Measurements from ENCODE around the gene PRB3. TPM values are rescaled to one million over a fixed set of nuclear protein-coding genes. Genes with fewer than 3 reads are reported as not detected.

The PRB3 gene
- not detected for polyA plus RNA-seq

DNA sequence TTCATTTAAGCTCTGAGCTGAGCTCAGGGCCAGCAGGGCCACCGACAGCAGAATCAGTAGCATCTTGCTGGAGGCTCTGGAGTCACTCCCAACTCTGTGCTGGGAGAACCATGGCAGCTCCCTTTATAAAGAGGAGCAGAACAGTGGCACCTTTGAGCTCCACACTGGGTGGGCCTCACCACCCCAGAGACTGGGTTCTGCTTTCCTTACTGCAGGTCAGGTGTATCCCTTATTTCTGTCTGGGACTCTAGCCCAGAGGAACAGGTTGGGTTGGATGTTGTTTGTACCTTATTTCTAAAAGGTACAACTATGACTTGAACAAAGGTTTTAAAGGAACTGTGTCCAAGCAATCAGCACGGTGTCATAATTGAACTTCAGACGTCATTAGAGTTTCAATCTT is at the start of gene PRB3:
Gene PRB3 (minus strand): TSS at position 101 of the 400 bp plus-strand sequence. CDS start 38 bp downstream, at position 63.
- no peak within 1 kb of the TSS for H3K4me3 Mint-ChIP-seq
- H3K9me3 Mint-ChIP-seq: peaks cover 0 to 2% (median 0%) of the 10 kb centered on the region in 3 donors
- no peaks in the 10 kb centered on the region for H3K4me1 Mint-ChIP-seq
- H3K27me3 Mint-ChIP-seq: no peaks in the 10 kb centered on the region
- no peak within 1 kb of the TSS for H3K27ac Mint-ChIP-seq
- peaks cover 2% of the 10 kb centered on the region for H3K36me3 Mint-ChIP-seq

DNA sequence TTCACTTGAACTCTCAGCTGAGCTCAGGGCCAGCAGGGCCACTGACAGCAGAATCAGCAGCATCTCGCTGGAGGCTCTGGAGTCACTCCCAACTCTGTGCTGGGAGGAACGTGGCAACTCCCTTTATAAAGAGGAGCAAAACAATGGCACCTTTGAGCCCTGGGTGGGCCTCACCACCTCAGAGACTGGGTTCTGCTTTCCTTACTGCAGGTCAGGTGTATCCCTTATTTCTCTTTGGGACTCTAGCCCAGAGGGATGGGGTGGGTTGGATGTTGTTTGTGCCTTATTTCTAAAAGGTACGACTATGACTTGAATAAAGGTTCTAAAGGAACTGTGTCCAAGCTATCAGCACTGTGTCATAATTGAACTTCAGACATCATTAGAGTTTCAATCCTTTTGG is 40.8 kb upstream of the PRB3 start, which contains the start of gene PRB4:
Gene PRB4 (minus strand): TSS at position 101 of the 400 bp plus-strand sequence. CDS start 38 bp downstream, at position 63.
- H3K4me3 Mint-ChIP-seq: no peak within 1 kb of the TSS
- H3K9me3 Mint-ChIP-seq: peaks cover 5 to 19% (median 8%) of the 10 kb centered on the region in 3 donors
- H3K27me3 Mint-ChIP-seq: peaks cover 1% of the 10 kb centered on the region
- H3K36me3 Mint-ChIP-seq: peaks cover 8% of the 10 kb centered on the region
- H3K27ac Mint-ChIP-seq: no peak within 1 kb of the TSS
- H3K4me1 Mint-ChIP-seq: no peaks in the 10 kb centered on the region

DNA sequence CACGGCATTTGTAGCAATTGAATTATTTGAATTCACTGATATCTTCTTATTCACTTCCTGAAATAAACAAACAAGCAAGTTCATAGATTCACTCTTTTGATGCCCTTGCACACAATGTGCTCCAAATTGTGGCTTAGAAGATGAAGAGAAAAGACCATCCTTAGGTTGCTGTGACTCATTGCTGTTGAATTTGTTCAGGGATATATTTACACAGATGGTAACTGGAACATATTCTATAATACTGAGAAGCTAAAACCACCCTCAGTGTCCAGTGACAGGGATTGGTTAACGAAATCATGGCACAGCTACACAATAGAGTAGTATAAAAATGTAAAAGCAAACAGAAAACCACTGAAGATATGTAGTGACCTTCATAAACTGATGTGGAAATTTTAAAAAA is 37.6 kb upstream of the PRB3 start:
- H3K9me3 Mint-ChIP-seq: peaks cover 2 to 11% (median 9%) of the 10 kb centered on the region in 3 donors
- H3K27ac Mint-ChIP-seq: no peak overlapping the region
- no peak overlapping the region for H3K4me3 Mint-ChIP-seq
- peaks cover 3% of the 10 kb centered on the region for H3K36me3 Mint-ChIP-seq
- no peaks in the 10 kb centered on the region for H3K4me1 Mint-ChIP-seq
- peaks cover 1% of the 10 kb centered on the region for H3K27me3 Mint-ChIP-seq

DNA sequence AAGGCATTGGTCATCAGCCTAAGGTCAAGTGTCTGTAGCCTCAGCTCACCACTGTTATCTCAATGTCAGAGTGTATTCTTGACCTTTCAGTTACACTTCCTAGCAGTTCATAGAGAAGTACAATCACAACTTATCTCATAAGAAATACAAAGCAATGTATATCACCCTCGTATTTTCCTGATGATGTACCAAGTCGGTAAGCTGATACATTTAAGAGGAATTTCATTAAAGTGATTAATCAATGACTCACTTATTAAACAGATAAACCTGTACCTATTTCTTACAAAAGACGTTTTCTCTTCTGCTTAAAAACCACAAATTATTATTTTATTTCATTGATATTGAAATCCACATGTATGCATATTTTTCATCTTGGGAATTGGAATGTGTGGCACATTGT is 3.9 kb upstream of the PRB3 start:
- Mint-ChIP-seq H3K9me3 (no peaks in the 10 kb centered on the region), H3K36me3 (peaks cover 8% of the 10 kb centered on the region), H3K27me3 (no peaks in the 10 kb centered on the region), H3K4me3 (no peak overlapping the region), H3K4me1 (no peaks in the 10 kb centered on the region), H3K27ac (no peak overlapping the region)

DNA sequence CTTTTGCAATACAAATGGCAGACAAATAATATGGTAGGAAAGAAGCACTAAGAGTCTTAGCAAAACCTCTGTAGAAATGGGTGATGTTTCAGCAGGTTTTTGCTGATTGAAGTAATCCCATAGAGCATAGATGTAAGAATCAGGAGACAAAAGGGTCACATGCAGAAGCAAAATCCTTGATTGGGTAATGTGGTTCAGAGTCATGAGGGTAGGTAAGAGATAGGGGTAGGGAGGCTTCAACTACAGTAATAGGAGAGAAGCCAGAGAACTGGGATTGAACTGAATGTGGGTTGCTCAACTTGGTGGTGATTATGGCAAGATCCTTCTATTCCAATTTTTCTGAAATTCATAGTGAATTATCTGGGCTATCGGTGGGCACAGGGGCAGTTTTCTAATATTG is 5.0 kb downstream of the PRB3 start:
- Mint-ChIP-seq H3K27ac (no peak overlapping the region), H3K4me3 (no peak overlapping the region), H3K4me1 (no peaks in the 10 kb centered on the region), H3K27me3 (no peaks in the 10 kb centered on the region), H3K36me3 (no peaks in the 10 kb centered on the region), H3K9me3 (peaks cover 9 to 15% (median 14%) of the 10 kb centered on the region in 3 donors)

DNA sequence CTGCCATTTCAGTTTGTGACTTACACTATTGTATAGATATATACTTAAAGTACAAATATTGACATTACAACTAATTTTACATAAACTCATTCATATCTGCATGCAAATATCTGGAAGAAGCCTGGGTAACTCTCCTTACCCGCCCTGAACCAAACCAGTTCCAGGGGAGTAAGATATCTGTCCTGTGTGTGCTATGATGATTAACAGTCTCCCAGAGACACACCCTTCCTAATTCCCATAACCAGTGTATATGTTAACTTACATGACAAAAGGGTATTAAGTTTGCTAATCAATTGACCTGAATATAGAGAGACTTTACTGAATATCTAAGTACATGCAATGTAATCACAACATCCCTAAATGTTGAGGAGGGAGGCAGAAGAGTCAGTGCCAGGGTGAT is 23.0 kb downstream of the PRB3 start:
- H3K4me3 Mint-ChIP-seq: no peak overlapping the region
- H3K27me3 Mint-ChIP-seq: no peaks in the 10 kb centered on the region
- H3K4me1 Mint-ChIP-seq: no peaks in the 10 kb centered on the region
- peaks cover 2 to 17% (median 7%) of the 10 kb centered on the region in 3 donors for H3K9me3 Mint-ChIP-seq
- no peak overlapping the region for H3K27ac Mint-ChIP-seq
- peaks cover 6% of the 10 kb centered on the region for H3K36me3 Mint-ChIP-seq

DNA sequence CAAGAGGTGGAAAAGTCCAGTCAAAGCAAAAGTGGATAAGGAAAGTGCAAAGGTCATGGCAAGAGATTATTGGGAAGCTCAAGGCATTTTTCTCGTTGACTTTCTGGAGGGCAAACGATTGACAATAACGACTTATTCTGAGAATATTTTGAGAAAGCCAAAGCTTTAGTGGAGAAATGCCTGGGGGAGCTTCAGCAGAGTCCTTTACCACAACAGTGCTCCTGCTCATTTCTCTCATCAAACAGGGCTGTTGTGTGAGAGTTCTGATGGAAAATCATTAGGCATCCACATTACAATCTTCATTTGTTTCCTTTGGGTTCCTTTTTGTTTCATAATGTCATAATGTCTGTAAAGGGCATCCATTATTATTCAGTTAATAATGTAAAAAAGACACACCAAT is 26.9 kb downstream of the PRB3 start:
- Mint-ChIP-seq H3K36me3 (peaks cover 1% of the 10 kb centered on the region), H3K4me1 (no peaks in the 10 kb centered on the region), H3K27ac (no peak overlapping the region), H3K4me3 (no peak overlapping the region), H3K27me3 (no peaks in the 10 kb centered on the region), H3K9me3 (peaks cover 0 to 6% (median 2%) of the 10 kb centered on the region in 3 donors)

DNA sequence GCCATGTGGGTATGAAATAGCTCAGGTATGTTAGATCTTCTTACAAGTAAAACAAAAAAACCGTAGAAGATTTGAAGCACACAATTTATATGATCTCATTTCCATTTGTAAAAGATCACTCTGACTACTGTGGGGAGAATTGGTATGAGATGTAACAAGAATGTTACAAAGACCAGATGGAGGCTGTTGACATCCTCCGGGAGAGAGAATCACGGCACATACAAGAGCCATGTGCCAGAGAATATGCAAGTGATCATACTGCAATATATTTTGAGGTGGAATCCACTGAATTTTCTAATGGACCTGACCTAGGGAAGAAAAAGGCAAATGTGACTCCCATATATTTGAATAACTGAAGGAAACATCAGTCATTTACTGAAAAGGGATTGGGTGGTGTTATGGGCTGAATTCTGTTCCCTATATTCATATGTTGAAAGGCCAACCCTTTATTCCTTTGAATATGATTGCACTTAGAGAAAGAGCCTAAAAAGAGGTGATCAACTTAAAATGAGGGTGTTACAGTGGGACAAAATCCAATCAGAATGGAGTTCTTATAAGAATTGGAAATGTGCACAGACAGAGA is 29.1 kb downstream of the PRB3 start:
- Mint-ChIP-seq H3K9me3 (peaks cover 2 to 12% (median 2%) of the 10 kb centered on the region in 3 donors), H3K4me1 (peaks cover 0 to 2% (median 0%) of the 10 kb centered on the region in 3 donors), H3K27ac (no peak overlapping the region), H3K27me3 (no peaks in the 10 kb centered on the region), H3K4me3 (no peak overlapping the region), H3K36me3 (peaks cover 4% of the 10 kb centered on the region)

DNA sequence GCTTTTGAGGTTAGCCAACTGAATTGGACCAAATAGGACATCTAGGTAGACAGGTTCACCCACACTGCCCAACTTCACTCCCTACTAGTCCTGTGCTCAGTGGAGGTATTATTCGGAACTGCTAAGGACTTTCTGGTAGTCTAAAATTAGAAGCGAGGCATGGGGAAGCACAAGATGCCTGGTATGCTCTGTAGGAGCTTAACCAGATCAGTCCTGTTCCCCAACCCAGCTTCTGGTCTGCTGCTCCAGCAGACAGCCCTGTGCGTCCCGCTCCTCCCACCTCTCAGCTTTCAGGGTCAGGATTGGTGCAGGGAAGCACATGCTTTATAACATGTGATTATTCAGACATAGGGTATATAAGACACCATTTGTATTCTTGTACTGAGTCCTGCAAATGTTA is 31.2 kb downstream of the PRB3 start:
- Mint-ChIP-seq H3K4me3 (no peak overlapping the region), H3K9me3 (peaks cover 0 to 12% (median 2%) of the 10 kb centered on the region in 3 donors), H3K27me3 (no peaks in the 10 kb centered on the region), H3K4me1 (peaks cover 0 to 3% (median 0%) of the 10 kb centered on the region in 3 donors), H3K27ac (no peak overlapping the region), H3K36me3 (peaks cover 4% of the 10 kb centered on the region)

DNA sequence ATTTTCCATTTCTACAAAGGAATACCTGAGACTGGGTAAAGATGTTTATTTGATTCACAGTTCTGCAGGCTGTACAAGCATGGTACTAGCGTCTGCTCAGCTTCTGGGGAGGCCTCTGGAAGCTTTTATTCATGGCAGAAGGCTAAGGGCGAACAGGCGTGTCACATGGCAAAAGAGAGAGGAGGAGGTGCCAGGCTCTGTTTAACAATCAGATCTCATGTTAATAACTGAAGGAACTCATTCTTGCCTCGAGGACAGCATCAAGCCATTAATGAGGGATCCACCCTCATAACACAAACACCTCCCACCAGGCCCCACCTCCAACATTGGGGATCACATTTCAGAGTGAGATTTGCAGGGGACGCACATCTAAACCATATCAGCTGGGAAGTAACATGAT is 36.0 kb downstream of the PRB3 start:
- Mint-ChIP-seq H3K27me3 (no peaks in the 10 kb centered on the region), H3K27ac (no peak overlapping the region), H3K4me1 (peaks cover 0 to 4% (median 0%) of the 10 kb centered on the region in 3 donors), H3K9me3 (peaks cover 2 to 6% (median 2%) of the 10 kb centered on the region in 3 donors), H3K4me3 (no peak overlapping the region), H3K36me3 (peaks cover 13% of the 10 kb centered on the region)

DNA sequence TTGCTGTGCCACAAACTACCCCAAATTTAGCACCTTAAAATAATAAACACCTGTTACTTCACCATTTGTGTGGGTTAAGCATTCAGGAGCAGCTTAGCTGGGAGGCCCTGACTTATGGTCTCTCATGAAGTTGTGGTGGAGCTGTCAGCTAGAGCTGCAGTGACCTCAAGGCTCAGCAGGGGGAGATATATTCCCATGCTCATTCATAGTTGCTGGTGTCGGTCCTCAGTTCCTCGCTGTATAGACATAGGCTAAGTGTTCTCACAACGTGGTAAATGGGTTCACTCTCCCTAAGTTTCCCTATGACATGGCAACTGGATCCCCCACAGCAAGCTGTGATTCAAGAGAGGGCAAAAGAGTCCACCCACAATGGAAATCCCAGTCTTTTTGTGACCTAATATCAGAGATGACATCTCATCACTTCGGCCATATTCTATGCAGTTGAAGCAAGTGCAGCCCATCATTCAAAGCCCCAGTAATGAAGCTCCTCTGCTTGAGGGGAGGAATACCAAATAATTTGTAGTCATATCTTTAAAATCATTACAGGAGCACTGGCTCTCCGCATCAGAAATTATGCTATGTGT is 41.1 kb downstream of the PRB3 start:
- peaks cover 0 to 2% (median 0%) of the 10 kb centered on the region in 3 donors for H3K9me3 Mint-ChIP-seq
- H3K27ac Mint-ChIP-seq: peak overlapping the region in 1 of 3 donors; percentile 21
- H3K27me3 Mint-ChIP-seq: no peaks in the 10 kb centered on the region
- H3K4me1 Mint-ChIP-seq: peaks cover 0 to 2% (median 0%) of the 10 kb centered on the region in 3 donors
- peaks cover 12% of the 10 kb centered on the region for H3K36me3 Mint-ChIP-seq
- H3K4me3 Mint-ChIP-seq: no peak overlapping the region

DNA sequence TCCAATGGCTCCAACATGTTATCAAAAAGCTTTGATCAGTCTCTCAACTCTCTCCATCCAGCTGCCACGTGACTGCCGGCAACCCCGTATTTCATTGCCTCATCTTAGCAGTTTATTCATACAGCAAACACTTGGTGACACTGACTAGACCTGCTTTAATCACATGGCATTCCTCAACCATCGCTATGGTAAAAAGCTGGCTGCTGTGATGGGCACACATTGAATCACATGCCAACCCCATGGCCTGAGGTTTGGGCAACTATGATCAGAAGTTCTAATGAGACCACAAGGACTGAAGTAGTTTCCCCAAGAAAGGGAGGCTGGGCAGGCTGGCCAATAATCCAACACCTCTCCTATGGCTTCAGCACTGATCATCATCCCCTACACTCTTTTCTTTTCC is 42.1 kb downstream of the PRB3 start:
- Mint-ChIP-seq H3K27ac (no peak overlapping the region), H3K27me3 (no peaks in the 10 kb centered on the region), H3K36me3 (peaks cover 11% of the 10 kb centered on the region)

More for the DNA sequence above, 42.1 kb downstream of the PRB3 start:
- Mint-ChIP-seq H3K4me1 (peaks cover 0 to 2% (median 0%) of the 10 kb centered on the region in 3 donors), H3K4me3 (no peak overlapping the region), H3K9me3 (peaks cover 0 to 5% (median 2%) of the 10 kb centered on the region in 3 donors)

Other genes starting within 250 kb of the PRB3 start
- gene TAS2R19, start 247.1 kb downstream of the PRB3 start, polyA plus RNA-seq: not detected
- not detected for gene TAS2R31, start 238.3 kb downstream of the PRB3 start, polyA plus RNA-seq
- not detected for gene TAS2R46, start 207.4 kb downstream of the PRB3 start, polyA plus RNA-seq
- gene TAS2R43, start 177.4 kb downstream of the PRB3 start, polyA plus RNA-seq: not detected
- gene TAS2R30, start 135.1 kb downstream of the PRB3 start, polyA plus RNA-seq: 0.13 TPM
- 6.1 TPM for gene SMIM10L1, start 98.5 kb downstream of the PRB3 start, polyA plus RNA-seq
- not detected for gene TAS2R42, start 82.8 kb downstream of the PRB3 start, polyA plus RNA-seq
- gene PRB4, start 40.7 kb upstream of the PRB3 start, polyA plus RNA-seq: not detected
- gene PRB2, start 125.9 kb upstream of the PRB3 start, polyA plus RNA-seq: not detected

Data from IgD-negative memory B cell (primary cell).